SJCRH30 (cell line): Measurements from ENCODE around the gene GAST. TPM values are rescaled to one million over a fixed set of nuclear protein-coding genes. Genes with fewer than 3 reads are reported as not detected.
"Not testable (repeated sequence)": the region's sequence is repeated elsewhere in the genome, so short reads cannot be mapped to it uniquely, and the experiment has no call there.

Experiments
- DNase-seq, 2 experiments: peaks; one replicate each; pipeline ENCODE4 v3.0.0-alpha.2; 2015 to 2020
- H3K27ac ChIP-seq: fragments of 250-450 bp; sonication (Bioruptor Pico); 2 replicates; pipeline ENCODE4 v1.5.1; 2020; ENCODE audit warnings: mild to moderate bottlenecking, moderate library complexity
- H3K27me3 ChIP-seq: fragments of 250-450 bp; sonication (Bioruptor Pico); 2 replicates; pipeline ENCODE4 v1.5.1; 2020; ENCODE audit warnings: mild to moderate bottlenecking, moderate library complexity
- H3K36me3 ChIP-seq: fragments of 250-450 bp; sonication (Bioruptor Pico); 2 replicates; pipeline ENCODE4 v1.5.1; 2020; ENCODE audit warnings: mild to moderate bottlenecking, moderate library complexity
- H3K4me1 ChIP-seq: fragments of 250-450 bp; sonication (Bioruptor Pico); 2 replicates; pipeline ENCODE4 v1.5.1; 2020; ENCODE audit warnings: mild to moderate bottlenecking, moderate library complexity
- H3K4me3 ChIP-seq: fragments of 250-450 bp; sonication (Bioruptor Pico); 2 replicates; pipeline ENCODE4 v1.5.1; 2020; ENCODE audit warnings: mild to moderate bottlenecking, moderate library complexity
- H3K9me3 ChIP-seq: fragments of 250-450 bp; sonication (Bioruptor Pico); replicated peaks from 2 replicates; pipeline ENCODE4 v1.5.1; 2020; ENCODE audit warnings: mild to moderate bottlenecking, moderate library complexity
- total RNA-seq: library from RNA; depleted of rRNA; stranded (reverse); fragments of >200 nt; shearing (Covaris generic); gene quantifications from 2 replicates; pipeline ENCODE4 v1.2.3, GENCODE V29; 2014; rRNA removed

The GAST gene, protein sequence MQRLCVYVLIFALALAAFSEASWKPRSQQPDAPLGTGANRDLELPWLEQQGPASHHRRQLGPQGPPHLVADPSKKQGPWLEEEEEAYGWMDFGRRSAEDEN
- total RNA-seq = not detected in 2 replicates

DNA sequence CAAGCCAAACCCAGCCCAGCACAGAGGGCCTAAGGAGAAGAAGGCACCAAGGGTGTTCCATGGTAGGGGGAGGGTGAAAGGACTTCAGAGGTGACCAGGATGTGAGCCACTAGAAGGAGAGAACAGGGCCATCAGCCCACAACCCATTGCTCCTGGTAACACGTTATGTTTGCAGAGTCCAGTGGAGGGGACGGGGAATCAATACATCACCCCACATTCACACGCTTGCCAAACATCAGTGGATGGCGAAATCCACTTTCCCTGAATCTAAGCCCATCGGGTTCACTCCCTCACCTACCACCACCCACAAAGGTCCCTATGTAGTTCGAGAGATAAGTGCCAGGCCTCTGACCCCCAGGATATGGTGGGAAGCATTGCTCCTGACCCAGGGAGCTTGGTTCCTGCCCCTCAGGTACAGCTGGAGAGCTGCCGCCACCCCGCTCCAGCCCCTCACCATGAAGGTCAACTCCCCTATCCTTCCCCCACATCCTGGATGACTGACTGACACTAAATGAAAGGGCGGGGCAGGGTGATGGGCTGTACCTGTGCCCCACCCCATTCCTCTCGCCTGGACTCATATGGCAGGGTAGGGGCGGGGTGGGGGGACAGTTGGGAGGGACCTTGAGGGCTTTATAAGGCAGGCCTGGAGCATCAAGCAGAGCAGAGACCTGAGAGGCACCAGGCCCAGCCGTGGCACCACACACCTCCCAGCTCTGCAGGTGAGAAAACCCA is at the start of gene GAST:
TSS of gene GAST (plus strand) at position 663 of the 732 bp plus-strand sequence. CDS start 3,106 bp downstream, outside the sequence.
- no peak for DNase-seq
- H3K27me3 ChIP-seq = no peaks in the 10 kb centered on the region; the same call in 1 of the 2 replicates
- H3K4me1 ChIP-seq = no peaks in the 10 kb centered on the region
- no peak within 1 kb of the TSS for H3K27ac ChIP-seq
- no peaks in the 10 kb centered on the region for H3K36me3 ChIP-seq
- H3K4me3 ChIP-seq = no peak within 1 kb of the TSS
- H3K9me3 ChIP-seq = no peaks in the 10 kb centered on the region

DNA sequence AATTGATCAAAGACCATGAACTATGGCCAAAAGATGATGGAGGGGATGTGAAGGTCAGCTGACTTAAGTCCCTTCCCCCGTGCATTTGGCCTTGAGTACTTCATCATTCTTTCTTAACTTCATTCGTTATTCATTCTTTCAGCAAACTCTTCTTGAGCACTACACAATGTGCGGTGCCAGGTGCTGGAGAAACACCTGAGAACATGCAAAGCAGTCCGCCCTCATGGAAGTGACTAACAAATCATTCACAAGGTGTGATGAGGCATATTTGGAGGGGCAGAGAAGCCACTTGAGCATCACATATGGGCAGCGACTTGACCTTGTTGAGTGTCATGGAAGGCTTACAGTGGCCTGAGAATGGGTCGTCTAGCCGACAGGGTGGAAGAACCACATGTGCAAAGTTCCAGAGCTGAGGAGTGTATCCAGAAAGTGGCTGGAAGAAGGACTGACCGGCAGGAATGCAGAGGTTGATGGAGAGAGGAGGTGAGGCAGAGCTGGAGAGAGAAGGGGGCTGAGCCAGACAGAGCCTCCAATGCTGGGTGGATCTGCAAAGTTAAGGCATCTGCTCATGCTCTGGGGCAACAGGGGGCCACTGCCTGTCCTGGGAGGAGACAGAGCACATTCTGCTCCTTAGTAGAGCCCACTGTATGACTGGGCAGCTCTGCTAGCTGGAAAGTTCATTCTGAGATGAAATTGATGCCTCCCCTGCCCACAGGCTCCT is 48.5 kb upstream of the GAST start:
- H3K4me1 ChIP-seq = 0 out of 2 replicates have a peak, but pooled peaks cover 2% of the 10 kb centered on the region
- no peak overlapping the region for H3K27ac ChIP-seq

DNA sequence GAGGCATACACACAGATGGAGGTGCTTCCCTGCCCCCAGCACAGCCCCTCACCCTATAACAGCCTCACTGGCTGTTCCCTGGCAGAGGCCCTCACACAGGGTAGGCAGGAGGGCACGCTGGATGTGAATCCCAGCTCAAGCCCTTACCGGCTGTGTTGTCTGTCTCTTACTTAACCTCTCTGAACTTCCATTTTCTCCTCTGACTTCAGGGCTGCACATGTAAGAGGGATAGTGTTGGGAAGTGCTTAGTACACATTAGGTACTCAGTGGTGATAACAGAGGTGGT is 48.0 kb upstream of the GAST start:
- H3K4me3 ChIP-seq = no peak overlapping the region
- no peak for DNase-seq
- H3K9me3 ChIP-seq = no peaks in the 10 kb centered on the region
- H3K27me3 ChIP-seq = no peaks in the 10 kb centered on the region
- H3K27ac ChIP-seq = no peak overlapping the region
- H3K36me3 ChIP-seq = no peaks in the 10 kb centered on the region
- 0 out of 2 replicates have a peak, but pooled peaks cover 2% of the 10 kb centered on the region for H3K4me1 ChIP-seq

More for the DNA sequence above, 48.5 kb upstream of the GAST start:
- Histone ChIP-seq H3K27me3 (no peaks in the 10 kb centered on the region), H3K9me3 (no peaks in the 10 kb centered on the region), H3K36me3 (no peaks in the 10 kb centered on the region), H3K4me3 (no peak overlapping the region)
- DNase-seq = no peak

DNA sequence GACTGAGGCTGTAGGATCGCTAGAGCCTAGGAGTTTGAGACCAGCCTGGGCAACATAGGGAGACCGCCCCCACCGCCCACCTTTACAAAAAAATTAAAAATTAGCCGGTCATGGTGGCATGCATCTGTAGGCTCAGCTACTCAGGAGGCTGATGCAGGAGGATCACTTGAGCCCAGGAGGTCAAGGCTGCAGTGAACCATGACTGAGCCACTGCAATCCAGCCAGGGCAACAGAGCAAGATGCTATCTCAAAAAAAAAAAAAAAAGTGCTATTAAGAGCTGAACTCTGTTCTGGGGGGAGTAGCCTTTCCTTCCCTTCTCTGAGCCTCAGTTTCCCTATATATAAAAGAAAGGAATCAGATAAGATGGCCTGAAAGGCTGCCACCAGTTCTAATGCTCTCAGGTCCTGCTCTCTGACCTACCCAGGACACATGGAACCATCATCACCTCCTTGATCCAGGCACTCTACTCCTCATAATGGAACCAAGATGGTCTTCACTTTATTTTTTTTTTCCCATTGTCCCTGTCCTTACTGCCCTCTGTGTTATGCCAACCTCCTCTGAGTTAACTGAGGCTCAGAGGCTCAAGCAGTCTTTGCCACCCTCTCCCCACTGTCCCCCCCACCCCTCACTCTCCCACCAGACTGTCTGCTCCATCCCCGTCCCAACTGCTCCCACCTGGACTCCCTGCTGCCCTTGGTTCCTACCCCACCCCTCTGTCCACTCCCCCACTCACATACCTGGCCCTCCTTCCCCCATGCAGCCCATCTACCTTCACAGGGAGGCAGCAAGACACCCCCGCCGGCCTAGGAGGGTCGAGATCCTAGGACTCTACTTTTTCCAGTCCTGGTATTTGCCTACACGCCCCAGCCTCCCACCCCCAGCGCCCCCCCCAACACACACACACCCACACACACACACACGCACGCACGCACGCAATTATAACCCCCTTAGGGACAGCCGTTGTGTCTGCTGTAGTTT is 47.3 kb upstream of the GAST start:
- no peaks in the 10 kb centered on the region for H3K27me3 ChIP-seq
- no peaks in the 10 kb centered on the region for H3K9me3 ChIP-seq
- H3K27ac ChIP-seq = no peak overlapping the region
- H3K4me3 ChIP-seq = peak overlapping the region; percentile 47
- H3K4me1 ChIP-seq = 0 out of 2 replicates have a peak, but pooled peaks cover 2% of the 10 kb centered on the region
- no peak for DNase-seq
- no peaks in the 10 kb centered on the region for H3K36me3 ChIP-seq

DNA sequence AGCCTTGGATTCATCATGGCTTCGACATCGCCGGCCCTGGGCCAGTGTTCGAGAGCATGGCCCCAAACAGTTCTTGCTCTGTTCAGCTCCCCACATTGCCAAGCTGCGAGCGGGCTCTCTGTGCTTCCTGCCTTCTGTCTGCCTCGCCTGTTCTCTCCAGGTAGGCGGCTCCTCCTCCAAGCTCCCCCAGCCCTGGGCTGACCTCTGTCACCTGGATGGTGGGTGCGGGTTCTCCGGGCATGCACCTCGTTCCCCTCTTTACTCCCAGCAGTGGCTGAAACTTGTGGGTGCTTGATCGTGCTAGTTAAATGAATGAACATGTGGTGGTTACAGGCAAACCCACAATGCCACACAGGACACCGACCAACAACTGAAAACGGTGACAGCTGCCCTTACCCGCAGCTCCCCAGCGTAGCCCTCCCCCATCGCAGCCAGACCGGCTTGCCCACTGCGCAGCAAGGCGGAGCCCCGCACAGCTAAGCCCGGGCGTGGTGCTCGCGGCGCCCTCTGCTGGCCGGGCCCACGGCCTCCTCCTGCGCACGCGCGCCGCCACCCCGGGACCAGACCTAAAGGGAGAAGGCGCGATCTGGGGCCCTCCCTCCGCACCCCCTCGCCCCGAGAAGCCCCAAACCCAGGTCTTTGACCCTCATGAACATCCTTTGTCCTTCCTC is 46.4 kb upstream of the GAST start:
- Histone ChIP-seq H3K4me3 (peak overlapping the region; percentile 47), H3K27ac (peak overlapping the region; percentile 54), H3K36me3 (no peaks in the 10 kb centered on the region), H3K9me3 (no peaks in the 10 kb centered on the region), H3K27me3 (no peaks in the 10 kb centered on the region), H3K4me1 (0 out of 2 replicates have a peak, but pooled peaks cover 2% of the 10 kb centered on the region)
- DNase-seq = peak; percentile 91 to 92

DNA sequence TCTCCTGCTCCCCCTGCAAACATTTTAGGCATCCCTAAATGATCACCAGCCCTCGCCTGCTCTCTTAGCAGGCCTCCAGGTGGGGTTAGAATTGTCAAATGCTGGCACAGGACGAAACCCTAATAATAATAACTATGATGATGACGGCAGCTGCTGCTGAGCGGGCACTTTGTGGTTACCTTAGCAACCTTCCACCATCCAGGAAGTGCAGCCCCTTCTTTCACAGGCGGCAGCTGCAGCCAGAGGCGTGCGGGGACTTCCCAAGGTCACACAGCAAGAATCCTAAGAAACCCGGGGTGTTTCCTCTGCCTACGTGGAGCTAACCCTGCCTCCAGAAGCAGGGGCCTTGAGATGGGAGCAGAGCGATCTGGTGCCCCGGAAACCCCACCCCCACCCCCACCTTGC is 45.9 kb upstream of the GAST start:
- H3K27ac ChIP-seq = peak overlapping the region; percentile 54
- no peaks in the 10 kb centered on the region for H3K27me3 ChIP-seq
- H3K4me3 ChIP-seq = peak overlapping the region; percentile 47
- peak; percentile 75 to 78 for DNase-seq
- H3K9me3 ChIP-seq = no peaks in the 10 kb centered on the region
- H3K4me1 ChIP-seq = 0 out of 2 replicates have a peak, but pooled peaks cover 2% of the 10 kb centered on the region
- no peaks in the 10 kb centered on the region for H3K36me3 ChIP-seq

DNA sequence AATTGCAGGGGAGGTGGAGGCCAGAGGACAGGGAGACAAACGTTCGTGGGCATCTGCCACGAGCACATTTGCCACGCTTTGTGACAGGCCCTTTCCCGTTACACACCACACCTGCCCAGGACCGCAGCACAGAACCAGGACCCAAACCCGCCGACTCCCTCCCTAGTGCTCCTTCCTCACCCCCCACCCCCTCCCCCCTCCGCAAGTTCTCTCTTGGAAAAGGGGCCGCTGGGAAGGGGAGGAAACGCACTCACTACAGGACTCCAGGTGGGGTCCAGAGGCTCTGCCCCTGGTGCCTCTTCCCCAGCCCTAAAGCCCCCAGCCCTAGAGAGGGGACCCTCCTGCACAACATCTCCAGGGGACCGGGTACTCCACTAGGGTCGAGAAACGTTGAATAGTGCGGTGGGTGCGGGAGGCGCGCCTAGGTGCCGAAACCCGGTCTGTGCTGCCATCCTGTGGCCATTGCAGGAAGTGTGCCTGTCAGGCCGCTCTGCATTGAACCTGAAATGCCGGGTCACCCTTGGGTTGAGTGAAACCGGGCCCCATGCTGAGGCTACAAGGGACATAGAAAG is 45.3 kb upstream of the GAST start:
- peak; percentile 75 to 86 for DNase-seq
- H3K4me3 ChIP-seq = peak overlapping the region; percentile 47
- H3K27ac ChIP-seq = peak overlapping the region; percentile 54
- no peaks in the 10 kb centered on the region for H3K36me3 ChIP-seq
- H3K4me1 ChIP-seq = 0 out of 2 replicates have a peak, but pooled peaks cover 2% of the 10 kb centered on the region
- H3K27me3 ChIP-seq = no peaks in the 10 kb centered on the region
- H3K9me3 ChIP-seq = no peaks in the 10 kb centered on the region

DNA sequence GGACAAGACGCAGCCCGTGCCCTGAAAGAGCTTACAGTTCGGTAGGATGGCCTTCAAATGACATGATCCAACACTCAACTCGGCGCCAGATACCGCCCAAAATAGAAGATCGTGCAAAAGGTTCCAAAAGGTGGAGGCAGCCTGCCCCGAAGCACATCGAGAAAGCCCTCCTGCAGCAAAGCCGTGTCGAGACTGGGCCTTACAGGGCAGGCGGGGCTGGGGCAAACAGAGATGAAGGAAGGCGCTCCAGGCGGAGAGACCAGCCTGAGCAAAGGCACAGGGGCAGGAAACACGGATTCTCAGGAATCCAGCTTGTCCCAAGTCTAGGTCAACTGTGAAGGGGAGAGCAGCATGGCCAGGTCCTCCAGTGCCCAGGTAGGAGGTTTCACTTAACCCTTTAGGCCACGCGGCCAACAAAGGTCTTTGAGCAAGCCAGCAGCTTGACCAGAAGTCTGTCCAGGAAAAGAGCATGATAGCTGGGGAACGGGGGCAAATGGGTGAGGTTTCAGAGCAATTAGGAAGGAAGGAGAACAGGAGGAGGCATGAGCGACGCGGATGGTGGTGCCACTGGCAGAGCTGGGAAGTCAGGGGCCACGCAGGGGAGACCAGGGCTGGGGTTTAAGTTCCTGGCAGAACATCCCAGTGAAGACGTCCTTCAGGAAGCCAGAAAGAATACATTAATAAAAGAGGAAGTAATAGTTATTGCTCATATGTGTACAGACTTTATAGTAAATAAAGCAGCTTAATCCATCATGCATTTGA is 44.7 kb upstream of the GAST start:
- peak overlapping the region; percentile 47 for H3K4me3 ChIP-seq
- H3K9me3 ChIP-seq = no peaks in the 10 kb centered on the region
- no peak overlapping the region; the same call in 1 of the 2 replicates for H3K27ac ChIP-seq
- H3K36me3 ChIP-seq = no peaks in the 10 kb centered on the region
- 0 out of 2 replicates have a peak, but pooled peaks cover 2% of the 10 kb centered on the region for H3K4me1 ChIP-seq
- H3K27me3 ChIP-seq = no peaks in the 10 kb centered on the region
- no peak for DNase-seq

DNA sequence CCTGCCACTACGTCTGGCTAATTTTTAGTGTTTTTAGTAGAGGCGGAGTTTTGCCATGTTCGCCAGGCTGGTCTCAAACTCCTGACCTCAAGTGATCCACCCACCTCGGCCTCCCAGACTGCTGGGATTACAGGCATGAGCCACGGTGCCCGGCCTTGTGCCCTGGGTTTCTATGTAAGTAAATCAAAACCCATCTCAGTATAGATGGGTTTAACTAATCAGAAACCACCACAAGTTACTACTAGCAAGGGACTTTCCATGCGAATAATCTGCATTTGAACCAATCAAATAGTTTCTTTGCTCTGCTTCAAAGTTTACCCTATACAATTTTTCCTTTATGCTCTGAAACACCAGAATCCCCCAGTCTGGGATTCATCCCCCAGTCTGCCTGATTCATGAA is 40.0 kb upstream of the GAST start:
- no peak overlapping the region for H3K4me3 ChIP-seq
- no peaks in the 10 kb centered on the region for H3K36me3 ChIP-seq
- no peaks in the 10 kb centered on the region for H3K27me3 ChIP-seq
- no peak for DNase-seq
- no peaks in the 10 kb centered on the region for H3K9me3 ChIP-seq
- H3K27ac ChIP-seq = no peak overlapping the region
- H3K4me1 ChIP-seq = no peaks in the 10 kb centered on the region

DNA sequence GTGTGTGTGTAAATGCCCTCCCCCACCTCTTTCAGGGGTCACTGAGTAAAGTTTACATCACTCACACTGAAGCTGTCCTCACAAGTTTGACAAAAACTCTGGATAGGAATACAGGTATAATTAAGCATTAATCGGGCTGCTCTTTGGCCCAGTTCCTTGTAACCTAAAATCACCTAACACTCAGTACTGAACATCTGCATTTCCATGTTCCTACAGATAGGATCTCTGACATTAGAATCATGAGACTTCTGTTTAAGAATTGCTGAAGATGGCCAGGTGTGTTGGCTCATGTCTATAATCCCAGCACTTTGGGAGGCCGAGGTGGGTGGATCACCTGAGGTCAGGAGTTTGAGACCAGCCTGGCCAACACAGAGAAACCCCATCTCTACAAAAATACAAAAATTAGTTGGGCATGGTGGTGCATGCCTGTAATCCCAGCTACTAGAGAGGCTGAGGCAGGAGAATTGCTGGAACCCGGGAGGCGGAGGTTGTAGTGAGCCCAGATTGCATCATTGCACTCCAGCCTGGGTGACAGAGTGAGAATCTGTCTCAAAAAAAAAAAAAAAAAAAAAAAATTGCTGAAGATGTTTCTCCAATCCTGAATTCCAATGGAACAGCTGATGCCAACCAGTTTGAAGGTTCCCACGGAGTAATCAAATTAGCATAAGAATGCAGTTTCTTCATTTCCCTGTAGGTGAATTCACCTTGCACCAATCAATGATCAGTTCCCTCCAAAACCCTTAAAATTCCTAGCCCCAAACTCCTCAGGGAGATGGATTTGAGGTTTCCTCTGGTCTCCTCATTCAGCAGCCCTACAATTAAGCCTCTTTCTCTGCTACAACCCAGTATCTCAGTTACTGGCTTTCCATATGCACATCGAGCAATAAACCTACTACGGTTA is 36.7 kb upstream of the GAST start:
- H3K4me3 ChIP-seq, H3K27me3 ChIP-seq, H3K27ac ChIP-seq, H3K4me1 ChIP-seq, DNase-seq, H3K9me3 ChIP-seq, H3K36me3 ChIP-seq: not testable (repeated sequence)

DNA sequence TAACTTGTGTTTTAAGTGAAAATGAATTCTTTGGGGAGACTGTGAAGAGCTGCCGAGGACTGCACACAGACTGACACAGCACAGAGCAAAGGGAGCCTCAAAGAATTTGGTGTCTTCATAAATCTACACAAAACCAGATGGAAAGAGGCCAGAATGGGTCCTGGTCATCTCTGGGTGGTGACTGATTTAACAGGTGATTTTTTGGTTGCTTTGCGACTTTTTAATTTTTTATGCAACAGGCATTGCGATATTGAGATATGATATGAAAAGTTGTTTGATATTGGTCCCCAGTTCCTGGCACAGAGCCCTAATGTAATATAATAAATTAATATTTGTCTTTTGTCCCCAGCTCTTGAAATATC is 36.1 kb upstream of the GAST start:
- Histone ChIP-seq H3K27me3 (peaks cover 5% of the 10 kb centered on the region; the same call in 1 of the 2 replicates), H3K4me3 (no peak overlapping the region), H3K4me1 (no peaks in the 10 kb centered on the region), H3K27ac (no peak overlapping the region), H3K36me3 (no peaks in the 10 kb centered on the region), H3K9me3 (no peaks in the 10 kb centered on the region)
- no peak for DNase-seq

DNA sequence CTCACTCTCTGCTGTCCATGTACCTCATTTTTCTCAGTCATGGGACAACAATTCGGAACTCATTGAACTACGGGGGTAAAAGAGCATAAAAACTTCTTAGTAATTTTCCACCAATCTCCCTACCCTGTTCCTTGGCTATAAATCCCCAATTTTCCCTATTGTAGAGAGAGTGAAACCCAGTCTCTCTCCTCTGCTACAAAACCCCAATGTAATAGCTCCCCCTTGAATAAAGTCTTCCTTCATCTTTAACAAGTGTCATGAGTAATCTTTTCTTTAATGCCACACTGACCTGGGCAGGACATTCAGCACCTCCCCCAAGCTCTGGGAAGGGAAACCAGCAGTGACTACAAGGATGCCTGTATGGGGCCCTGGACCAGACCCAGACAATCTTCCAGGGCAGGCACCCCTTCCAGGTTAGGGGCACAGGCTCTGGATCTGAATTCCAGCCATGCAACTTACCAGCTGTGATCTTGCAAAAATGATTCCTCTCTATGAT is 33.7 kb upstream of the GAST start:
- Histone ChIP-seq H3K27me3 (peaks cover 5% of the 10 kb centered on the region; the same call in 1 of the 2 replicates), H3K4me1 (no peaks in the 10 kb centered on the region), H3K27ac (no peak overlapping the region), H3K36me3 (no peaks in the 10 kb centered on the region), H3K9me3 (no peaks in the 10 kb centered on the region), H3K4me3 (no peak overlapping the region)
- no peak for DNase-seq
